ENCODE results near the gene CRYBG2. TPM values are rescaled to one million over a fixed set of nuclear protein-coding genes. Genes with fewer than 3 reads are reported as not detected.
"Not testable (repeated sequence)": the region's sequence is repeated elsewhere in the genome, so short reads cannot be mapped to it uniquely, and the experiment has no call there.

The CRYBG2 gene
- total and polyA plus RNA-seq, 2 of the 13 experiments (the other 11 are each of a cell fraction or from before 2014, with no cell fraction given) = 1.3 to 2.9 TPM

GRCh38 chr1:26293911-26294463, 59.9 kb downstream of the CRYBG2 start (continued):
- TF ChIP-seq SPEN (CRISPR knock-in tag; IDR thresholded peaks at IDR 0.05; ENCODE audit: low read depth) (no peak), NFKBIZ (CRISPR knock-in tag; IDR thresholded peaks at IDR 0.05) (no peak), IRF9 (CRISPR knock-in tag; IDR thresholded peaks at IDR 0.05; ENCODE audit: borderline replicate concordance) (no peak)

GRCh38 chr1:26292735-26293134, 61.2 kb downstream of the CRYBG2 start:
- POLR2A ChIA-PET; H3K4me1 ChIP-seq (ENCODE audit: insufficient read depth, low read length); H2AFZ ChIP-seq (ENCODE audit: low read length); intact Hi-C loops (cut with micrococcal nuclease; ENCODE audit: unreplicated experiment); H3K36me3 ChIP-seq (replicated peaks in 1 of 2; ENCODE audit: control insufficient read depth in 1 of 2, insufficient read depth in 2 of 2, low read length in 2 of 2); H3K9ac ChIP-seq (ENCODE audit: insufficient read depth, low read depth, low read length); H3K4me3 ChIP-seq (replicated peaks in 1 of 3; ENCODE audit: insufficient read depth in 1 of 3, low read depth in 2 of 3, low read length in 3 of 3); H3K27ac ChIP-seq (ENCODE audit: extremely low read length, insufficient read depth, low read length); ATAC-seq; BruUV-seq (replicated peaks); in situ Hi-C loops (cut with HindIII; ENCODE audit: extremely low pct_ligation_motif_present, low pct_unique_long_range_greater_than_20kb); DNase-seq (ENCODE audit: low spot score); H3K9me3 ChIP-seq (ENCODE audit: low read length); H3K4me2 ChIP-seq (ENCODE audit: low read depth, low read length); H3K79me2 ChIP-seq (ENCODE audit: insufficient read depth, low read length); CTCF ChIA-PET (ENCODE audit: low intra/inter-chr PET ratio, low total read pairs); FAIRE-seq; H4K20me1 ChIP-seq (ENCODE audit: insufficient read depth, low read length); H3K27me3 ChIP-seq (ENCODE audit: control insufficient read depth in 1 of 2, insufficient read depth in 2 of 2, low read length in 2 of 2): not testable (repeated sequence)
- WGBS (ENCODE audit: low lambda C conversion rate) = 92% methylated on average over 5 of the region's 5 CpGs

GRCh38 chr1:26291939-26292338, 62.0 kb downstream of the CRYBG2 start:
- Histone ChIP-seq H2AFZ (ENCODE audit: low read length) (no peak overlapping the region), H3K4me1 (ENCODE audit: insufficient read depth, low read length) (no peaks in the 10 kb centered on the region), H3K27ac (ENCODE audit: extremely low read length, insufficient read depth, low read length) (no peak overlapping the region), H3K9me3 (ENCODE audit: low read length) (no peaks in the 10 kb centered on the region), H3K4me3 (replicated peaks in 1 of 3; ENCODE audit: insufficient read depth in 1 of 3, low read depth in 2 of 3, low read length in 3 of 3) (no peak overlapping the region), H3K79me2 (ENCODE audit: insufficient read depth, low read length) (no peaks in the 10 kb centered on the region), H4K20me1 (ENCODE audit: insufficient read depth, low read length) (no peaks in the 10 kb centered on the region), H3K9ac (ENCODE audit: insufficient read depth, low read depth, low read length) (no peak overlapping the region), H3K36me3 (replicated peaks in 1 of 2; ENCODE audit: control insufficient read depth in 1 of 2, insufficient read depth in 2 of 2, low read length in 2 of 2) (peaks cover 0 to 1% of the 10 kb centered on the region in 2 experiments; a peak in 1 of 5 replicates), H3K27me3 (ENCODE audit: control insufficient read depth in 1 of 2, insufficient read depth in 2 of 2, low read length in 2 of 2) (no peaks in the 10 kb centered on the region), H3K4me2 (ENCODE audit: low read depth, low read length) (no peak overlapping the region)
- 98% methylated on average over 4 of the region's 4 CpGs for WGBS (ENCODE audit: low lambda C conversion rate)
- TF ChIP-seq ZNF629 (CRISPR knock-in tag; conservative IDR thresholded peaks at IDR 0.05) (0 out of 2 replicates have a peak, but pooled peaks have one; percentile 30), ZNF253 (CRISPR knock-in tag; IDR thresholded peaks at IDR 0.05; ENCODE audit: borderline replicate concordance) (no peak), HOXA5 (CRISPR knock-in tag; IDR thresholded peaks at IDR 0.05) (no peak), HOXA9 (CRISPR knock-in tag; IDR thresholded peaks at IDR 0.05; ENCODE audit: borderline replicate concordance) (no peak), ZNF382 (CRISPR knock-in tag; IDR thresholded peaks at IDR 0.05; ENCODE audit: borderline replicate concordance) (no peak), MTF2 (CRISPR knock-in tag; IDR thresholded peaks at IDR 0.05; ENCODE audit: borderline replicate concordance) (no peak)
- ATAC-seq (no peak), DNase-seq (ENCODE audit: low spot score) (no peak), FAIRE-seq (no peak)
- BruUV-seq (replicated peaks) = no TSS peak
- intact Hi-C loops (cut with micrococcal nuclease; ENCODE audit: unreplicated experiment) = no loop called here
- in situ Hi-C loops (cut with HindIII; ENCODE audit: extremely low pct_ligation_motif_present, low pct_unique_long_range_greater_than_20kb) = no loop called here
- ChIA-PET CTCF (ENCODE audit: low intra/inter-chr PET ratio, low total read pairs) (no interaction called here), POLR2A (no interaction called here)
